AG04449 (cell line): ENCODE measurements around the gene HECTD1.
"Not testable (repeated sequence)": the region's sequence is repeated elsewhere in the genome, so short reads cannot be mapped to it uniquely, and the experiment has no call there.

ENCODE experiments used
- CTCF ChIA-PET: fragments of 350-600 bp; formaldehyde crosslinking; extraction: SDS; loops from one replicate; lab custom pipeline; 2021; ENCODE audit warnings: antibody characterized with exemption; lab: Yijun Ruan, JAX
- POLR2A ChIA-PET: fragments of 400-600, 350-600 bp; formaldehyde crosslinking; extraction: SDS; loops from one replicate; lab custom pipeline; 2020; ENCODE audit warnings: antibody characterized with exemption, inconsistent platforms; lab: Yijun Ruan, JAX
- DNase-seq: peaks from one replicate; pipeline ENCODE4 v3.0.0-alpha.2; 2010; ENCODE audit warnings: low read depth, low spot score
- H3K4me3 ChIP-seq: 2 replicates; pipeline ENCODE4 v1.5.1; 2011; ENCODE audit warnings: low read depth, mild to moderate bottlenecking, control low read depth, low read length
- CTCF ChIP-seq: IDR thresholded peaks from one replicate; pipeline ENCODE4 v1.5.1; 2011; ENCODE audit warnings: mild to moderate bottlenecking, moderate library complexity, low read length, control low read depth, inconsistent platforms; ENCODE audit not compliant: insufficient read depth; ENCODE audit errors: missing control alignments

Gene HECTD1

GRCh38 chr14:31239741-31240140 is 32.1 kb upstream of the HECTD1 start:
- POLR2A ChIA-PET: no interaction called here
- CTCF ChIA-PET: no interaction called here
- H3K4me3 ChIP-seq: no peak overlapping the region
- no peak for TF ChIP-seq CTCF
- DNase-seq: no peak

GRCh38 chr14:31235462-31235861 is 27.9 kb upstream of the HECTD1 start:
- DNase-seq: no peak
- TF ChIP-seq CTCF: no peak
- ChIA-PET CTCF (interaction anchor here (1.6 kb wide), 1 partner anchor 23 kb away, joined by 3 read pairs; no protein-coding TSS in a partner anchor), POLR2A (no interaction called here)
- no peak overlapping the region for H3K4me3 ChIP-seq

- POLR2A ChIA-PET: no interaction called here
These were observed 24.5 kb upstream of the HECTD1 start for GRCh38 chr14:31232081-31232480.

GRCh38 chr14:31231272-31231671 is 23.7 kb upstream of the HECTD1 start:
- CTCF ChIA-PET: interaction anchor here (0.9 to 2.7 kb wide), 6 partner anchors 10 to 67 kb away, joined by 3 to 7 read pairs (median 4); no protein-coding TSS in a partner anchor
- not testable (repeated sequence) for DNase-seq, H3K4me3 ChIP-seq
- POLR2A ChIA-PET: interaction anchor here (0.8 kb wide), 1 partner anchor 24 kb away, joined by 3 read pairs; the partner anchor contains the start of gene HECTD1

More at GRCh38 chr14:31232081-31232480, 24.5 kb upstream of the HECTD1 start:
- H3K4me3 ChIP-seq: no peak overlapping the region
- CTCF ChIA-PET: interaction anchor here (1.6 to 2.7 kb wide), 2 partner anchors 13 to 25 kb away, joined by 3 to 7 read pairs; no protein-coding TSS in a partner anchor
- no peak for TF ChIP-seq CTCF
- no peak for DNase-seq

- POLR2A ChIA-PET: interaction anchor here (0.8 kb wide), 1 partner anchor 23 kb away, joined by 3 read pairs; the partner anchor contains the start of gene HECTD1
These were observed 23.0 kb upstream of the HECTD1 start for GRCh38 chr14:31230573-31230958.

GRCh38 chr14:31229638-31230572 is 22.3 kb upstream of the HECTD1 start:
- TF ChIP-seq CTCF: no peak
- peak; percentile 77 for DNase-seq
- H3K4me3 ChIP-seq: peak overlapping the region; percentile 32; the same call in 1 of the 2 replicates
- ChIA-PET POLR2A (interaction anchor here (0.6 to 1.4 kb wide), 2 partner anchors 23 to 880 kb away, joined by 3 to 4 read pairs; partner anchors contain the start of gene HECTD1), CTCF (interaction anchor here (0.9 to 2.7 kb wide), 7 partner anchors 11 to 65 kb away, joined by 3 to 15 read pairs (median 4); partner anchors contain the start of gene HECTD1)

More at GRCh38 chr14:31230573-31230958, 23.0 kb upstream of the HECTD1 start:
- no peak overlapping the region for H3K4me3 ChIP-seq
- CTCF ChIA-PET: interaction anchor here (0.9 to 2.7 kb wide), 5 partner anchors 10 to 66 kb away, joined by 3 to 7 read pairs (median 4); no protein-coding TSS in a partner anchor
- no peak for TF ChIP-seq CTCF
- DNase-seq: no peak
